Activated naive CD8-positive, alpha-beta T cell treated with anti-CD3 and anti-CD28 coated beads, Interleukin-2, amount 10 ng/mL, durations not matched to agents 7 days and 5 days (primary cell): ENCODE data around the gene TIPIN. TPM values are rescaled to one million over a fixed set of nuclear protein-coding genes. Genes with fewer than 3 reads are reported as not detected.

Experiments
- ATAC-seq: fragments of 150-1000 bp; cut with Tn5 transposase; one replicate; pipeline ENCODE4 v1.10.0; 2021; ENCODE audit warnings: low read depth, moderate library complexity
- POLR2A ChIA-PET: fragments of 350-600 bp; sonication (Branson Sonifier 250); formaldehyde crosslinking; loops from one replicate; lab custom pipeline; 2021; ENCODE audit warnings: antibody characterized with exemption; lab: Charles Lee
- DNase-seq: peaks from one replicate; pipeline ENCODE4 v3.0.0; 2021
- H3K27ac Mint-ChIP-seq: one replicate; pipeline ENCODE4 v1.8.0; 2022; ENCODE audit warnings: mild to moderate bottlenecking, mixed read lengths
- H3K27me3 Mint-ChIP-seq: one replicate; pipeline ENCODE4 v1.8.0; 2022; ENCODE audit warnings: mild to moderate bottlenecking, moderate library complexity, mixed read lengths
- H3K36me3 Mint-ChIP-seq: one replicate; pipeline ENCODE4 v1.8.0; 2021; ENCODE audit warnings: mild to moderate bottlenecking, mixed read lengths
- H3K4me1 Mint-ChIP-seq: one replicate; pipeline ENCODE4 v1.8.0; 2021; ENCODE audit warnings: mixed read lengths
- H3K4me3 Mint-ChIP-seq: one replicate; pipeline ENCODE4 v1.8.0; 2022; ENCODE audit warnings: mild to moderate bottlenecking, moderate library complexity, mixed read lengths
- H3K9me3 Mint-ChIP-seq: one replicate; pipeline ENCODE4 v1.8.0; 2021; ENCODE audit warnings: mixed read lengths
- total RNA-seq, 2 experiments: library from RNA; stranded (reverse); gene quantifications; one replicate each; pipeline ENCODE4 v1.2.3, GENCODE V29; 2021

The TIPIN gene, protein sequence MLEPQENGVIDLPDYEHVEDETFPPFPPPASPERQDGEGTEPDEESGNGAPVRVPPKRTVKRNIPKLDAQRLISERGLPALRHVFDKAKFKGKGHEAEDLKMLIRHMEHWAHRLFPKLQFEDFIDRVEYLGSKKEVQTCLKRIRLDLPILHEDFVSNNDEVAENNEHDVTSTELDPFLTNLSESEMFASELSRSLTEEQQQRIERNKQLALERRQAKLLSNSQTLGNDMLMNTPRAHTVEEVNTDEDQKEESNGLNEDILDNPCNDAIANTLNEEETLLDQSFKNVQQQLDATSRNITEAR
- total RNA-seq: 10 to 100 TPM; 29.5 to 31.3 TPM

DNA sequence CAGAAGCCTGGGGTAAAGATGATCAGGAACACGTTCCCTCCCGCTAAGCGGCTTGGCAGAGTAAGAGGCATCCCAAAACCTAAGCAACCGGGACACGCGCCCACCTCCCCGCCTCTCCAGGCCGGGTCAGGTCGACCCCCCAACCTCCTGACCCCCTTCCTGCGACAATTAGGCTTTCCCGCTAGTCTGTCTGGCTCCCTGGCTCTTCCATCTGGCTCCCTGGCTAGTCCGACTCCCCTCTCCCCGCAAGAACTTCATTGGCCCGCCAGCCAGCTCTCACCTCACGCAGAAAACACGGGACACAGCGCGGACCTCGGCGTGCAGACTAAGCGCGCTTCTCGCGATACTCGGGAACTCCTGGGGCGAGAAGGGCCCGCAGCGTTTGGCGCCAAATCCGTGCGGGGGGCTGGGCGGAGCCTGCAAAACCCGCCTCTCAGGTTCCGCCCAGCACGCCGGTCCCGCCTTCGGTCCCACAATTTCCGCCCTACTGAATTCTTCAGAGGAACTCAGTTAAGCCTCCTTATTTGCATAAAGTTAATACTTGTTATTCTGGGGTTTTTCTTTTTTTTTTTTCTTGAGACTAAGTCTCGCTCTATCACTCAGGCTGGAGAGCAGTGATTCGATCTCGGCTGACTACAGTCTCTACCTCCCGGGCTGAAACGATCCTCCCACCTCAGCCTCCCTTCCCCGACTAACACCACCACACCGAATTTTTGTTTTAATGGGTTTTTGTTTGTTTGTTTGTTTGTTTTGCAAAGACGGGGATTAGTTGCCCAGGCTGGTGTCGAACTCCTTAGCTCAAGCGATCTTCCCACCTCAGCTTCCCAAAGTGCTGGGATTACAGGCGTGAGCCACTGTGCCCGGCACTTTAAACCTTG lies at the start of gene TIPIN:
Gene TIPIN, minus strand, starts transcription at position 327 of the 878 bp plus-strand sequence. CDS start 3,738 bp downstream, outside the sequence.
- DNase-seq: peak; percentile 98
- POLR2A ChIA-PET: interaction anchor here (0.8 to 3.3 kb wide), 10 partner anchors 10 to 538 kb away, joined by 3 to 24 read pairs (median 4); partner anchors contain the start of genes MAP2K1, RPL4, SNAPC5 and ZWILCH
- peak within 1 kb of the TSS; percentile 100 for H3K27ac Mint-ChIP-seq
- H3K9me3 Mint-ChIP-seq: no peaks in the 10 kb centered on the region
- H3K4me3 Mint-ChIP-seq: peak within 1 kb of the TSS; percentile 100
- peaks cover 22% of the 10 kb centered on the region for H3K36me3 Mint-ChIP-seq
- H3K27me3 Mint-ChIP-seq: no peaks in the 10 kb centered on the region
- peaks cover 21% of the 10 kb centered on the region for H3K4me1 Mint-ChIP-seq
- peak; percentile 95 for ATAC-seq

DNA sequence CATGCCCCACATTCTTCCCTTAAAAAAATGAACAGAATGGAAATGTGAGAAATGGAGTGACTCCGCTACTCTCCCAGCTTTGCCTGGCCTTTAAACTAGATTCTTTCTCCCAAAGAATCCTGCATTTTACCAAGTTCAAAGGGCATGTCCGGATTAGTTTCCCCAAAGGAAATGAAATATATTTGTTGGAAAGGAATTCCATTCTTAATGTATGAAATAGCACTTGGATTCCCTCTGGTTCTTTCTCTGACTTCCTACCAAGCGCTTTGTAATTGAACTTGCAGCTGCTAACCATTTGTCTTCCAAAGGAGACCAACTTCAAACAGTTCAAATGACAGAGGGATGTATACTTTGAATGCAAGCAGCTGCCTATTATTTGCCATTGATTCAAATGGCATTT lies 49.1 kb upstream of the TIPIN start:
- Mint-ChIP-seq H3K27ac (no peak overlapping the region), H3K27me3 (no peaks in the 10 kb centered on the region), H3K4me1 (peaks cover 77% of the 10 kb centered on the region), H3K9me3 (no peaks in the 10 kb centered on the region), H3K4me3 (no peak overlapping the region), H3K36me3 (peaks cover 37% of the 10 kb centered on the region)
- DNase-seq: no peak
- POLR2A ChIA-PET: interaction anchor here (1.4 kb wide), 1 partner anchor 67 kb away, joined by 3 read pairs; no protein-coding TSS in a partner anchor
- ATAC-seq: no peak

GRCh38 chr15:66405007-66405406 lies 48.5 kb upstream of the TIPIN start:
- Mint-ChIP-seq H3K27me3 (no peaks in the 10 kb centered on the region), H3K4me3 (peak overlapping the region; percentile 68), H3K27ac (peak overlapping the region; percentile 1), H3K36me3 (peaks cover 35% of the 10 kb centered on the region), H3K9me3 (no peaks in the 10 kb centered on the region), H3K4me1 (peaks cover 78% of the 10 kb centered on the region)
- DNase-seq (no peak), ATAC-seq (no peak)
- POLR2A ChIA-PET: interaction anchor here (0.6 to 1.4 kb wide), 3 partner anchors 16 to 272 kb away, joined by 3 to 7 read pairs (median 3); no protein-coding TSS in a partner anchor

DNA sequence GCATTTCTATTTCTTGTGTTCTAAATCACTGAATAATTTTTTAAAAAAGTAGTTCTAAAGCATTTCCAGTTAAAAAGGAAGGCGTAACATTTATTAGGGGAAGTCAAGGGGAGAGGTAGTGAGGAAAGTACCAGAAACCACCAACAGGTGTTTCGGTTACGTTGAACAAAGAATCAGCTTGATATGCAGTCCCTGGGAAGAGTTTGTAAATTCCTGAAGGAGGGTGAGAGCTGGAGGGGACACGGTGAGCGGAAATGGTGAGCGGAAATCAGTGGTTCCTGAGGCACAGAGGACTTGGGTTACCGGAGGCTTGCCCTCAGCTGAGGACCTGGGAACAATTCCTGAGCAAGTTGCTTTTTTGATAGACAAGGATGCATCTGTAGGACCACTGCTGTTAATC lies 48.0 kb upstream of the TIPIN start:
- POLR2A ChIA-PET: interaction anchor here (0.6 to 2.0 kb wide), 4 partner anchors 16 to 272 kb away, joined by 3 to 7 read pairs (median 4); partner anchors contain the start of gene MAP2K1
- Mint-ChIP-seq H3K36me3 (peaks cover 32% of the 10 kb centered on the region), H3K27me3 (no peaks in the 10 kb centered on the region), H3K4me3 (peak overlapping the region; percentile 68), H3K4me1 (peaks cover 74% of the 10 kb centered on the region), H3K27ac (peak overlapping the region; percentile 1), H3K9me3 (no peaks in the 10 kb centered on the region)
- DNase-seq: no peak
- ATAC-seq: no peak

- Mint-ChIP-seq H3K4me1 (peaks cover 73% of the 10 kb centered on the region), H3K27me3 (no peaks in the 10 kb centered on the region), H3K27ac (no peak overlapping the region), H3K4me3 (peak overlapping the region; percentile 68), H3K9me3 (no peaks in the 10 kb centered on the region), H3K36me3 (peaks cover 33% of the 10 kb centered on the region)
- DNase-seq (no peak), ATAC-seq (no peak)
- POLR2A ChIA-PET: interaction anchor here (1.0 to 2.0 kb wide), 2 partner anchors 15 to 17 kb away, joined by 3 to 6 read pairs; partner anchors contain the start of gene MAP2K1
Observed at GRCh38 chr15:66404122-66404521, 47.6 kb upstream of the TIPIN start.

DNA sequence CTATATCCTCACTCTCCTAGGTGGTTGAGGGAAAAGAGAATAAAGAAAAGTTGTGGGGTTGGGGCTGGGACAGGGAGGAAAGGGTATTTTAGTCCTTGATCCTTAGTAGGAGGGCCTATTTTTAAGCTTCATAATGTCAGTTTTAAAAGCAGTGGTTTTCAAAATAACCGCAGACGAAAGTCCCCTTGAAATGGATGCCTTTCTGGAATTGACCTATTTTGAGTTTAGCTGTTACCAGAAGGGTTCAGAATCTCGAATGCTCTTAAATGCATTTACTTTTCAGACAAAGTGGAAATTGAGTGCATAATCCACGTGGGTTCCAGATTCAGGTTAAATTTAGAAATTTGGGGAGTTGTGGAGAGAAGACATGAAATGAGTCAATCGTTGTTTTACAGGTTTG lies 46.8 kb upstream of the TIPIN start:
- Mint-ChIP-seq H3K4me3 (no peak overlapping the region), H3K27ac (no peak overlapping the region), H3K27me3 (no peaks in the 10 kb centered on the region), H3K9me3 (no peaks in the 10 kb centered on the region), H3K4me1 (peaks cover 65% of the 10 kb centered on the region), H3K36me3 (peaks cover 27% of the 10 kb centered on the region)
- ATAC-seq (no peak), DNase-seq (no peak)
- POLR2A ChIA-PET: interaction anchor here (1.0 to 2.0 kb wide), 4 partner anchors 8 to 47 kb away, joined by 4 to 6 read pairs (median 6); partner anchors contain the start of genes MAP2K1 and TIPIN

GRCh38 chr15:66402761-66403284 lies 46.3 kb upstream of the TIPIN start:
- POLR2A ChIA-PET: interaction anchor here (1.0 to 2.0 kb wide), 5 partner anchors 8 to 46 kb away, joined by 4 to 7 read pairs (median 6); partner anchors contain the start of genes MAP2K1 and TIPIN
- Mint-ChIP-seq H3K9me3 (no peaks in the 10 kb centered on the region), H3K27me3 (no peaks in the 10 kb centered on the region), H3K4me1 (peaks cover 62% of the 10 kb centered on the region), H3K27ac (peak overlapping the region; percentile 43), H3K4me3 (peak overlapping the region; percentile 53), H3K36me3 (peaks cover 29% of the 10 kb centered on the region)
- no peak for DNase-seq
- ATAC-seq: no peak

GRCh38 chr15:66401130-66402021 lies 44.9 kb upstream of the TIPIN start:
- H3K4me1 Mint-ChIP-seq: peaks cover 56% of the 10 kb centered on the region
- DNase-seq: peak; percentile 53
- peak overlapping the region; percentile 84 for H3K4me3 Mint-ChIP-seq
- H3K27me3 Mint-ChIP-seq: no peaks in the 10 kb centered on the region
- H3K9me3 Mint-ChIP-seq: no peaks in the 10 kb centered on the region
- peak; percentile 74 for ATAC-seq
- peak overlapping the region; percentile 85 for H3K27ac Mint-ChIP-seq
- POLR2A ChIA-PET: interaction anchor here (0.6 to 1.7 kb wide), 9 partner anchors 9 to 103 kb away, joined by 3 to 13 read pairs (median 4); partner anchors contain the start of genes MAP2K1, RPL4, SNAPC5 and ZWILCH
- peaks cover 32% of the 10 kb centered on the region for H3K36me3 Mint-ChIP-seq

- peaks cover 54% of the 10 kb centered on the region for H3K4me1 Mint-ChIP-seq
- DNase-seq (no peak), ATAC-seq (no peak)
- no peaks in the 10 kb centered on the region for H3K9me3 Mint-ChIP-seq
- H3K27me3 Mint-ChIP-seq: no peaks in the 10 kb centered on the region
- POLR2A ChIA-PET: interaction anchor here (1.0 to 1.7 kb wide), 3 partner anchors 12 to 72 kb away, joined by 3 to 13 read pairs (median 3); partner anchors contain the start of gene MAP2K1
- peak overlapping the region; percentile 32 for H3K27ac Mint-ChIP-seq
- peaks cover 36% of the 10 kb centered on the region for H3K36me3 Mint-ChIP-seq
- H3K4me3 Mint-ChIP-seq: peak overlapping the region; percentile 1
Observed at GRCh38 chr15:66400351-66400774, 43.9 kb upstream of the TIPIN start.

- POLR2A ChIA-PET: interaction anchor here (1.0 kb wide), 1 partner anchor 11 kb away, joined by 3 read pairs; no protein-coding TSS in a partner anchor
- H3K4me3 Mint-ChIP-seq: no peak overlapping the region
- H3K27me3 Mint-ChIP-seq: no peaks in the 10 kb centered on the region
Observed at GRCh38 chr15:66399276-66399675, 42.8 kb upstream of the TIPIN start.

GRCh38 chr15:66394915-66395314 lies 38.4 kb upstream of the TIPIN start:
- Mint-ChIP-seq H3K9me3 (no peaks in the 10 kb centered on the region), H3K27me3 (no peaks in the 10 kb centered on the region), H3K4me1 (peaks cover 53% of the 10 kb centered on the region), H3K36me3 (peaks cover 51% of the 10 kb centered on the region), H3K4me3 (peak overlapping the region; percentile 33), H3K27ac (peak overlapping the region; percentile 46)
- DNase-seq: no peak
- ATAC-seq: no peak
- POLR2A ChIA-PET: no interaction called here

More at GRCh38 chr15:66399276-66399675, 42.8 kb upstream of the TIPIN start:
- Mint-ChIP-seq H3K4me1 (peaks cover 57% of the 10 kb centered on the region), H3K27ac (no peak overlapping the region), H3K36me3 (peaks cover 39% of the 10 kb centered on the region), H3K9me3 (no peaks in the 10 kb centered on the region)
- no peak for ATAC-seq
- no peak for DNase-seq

DNA sequence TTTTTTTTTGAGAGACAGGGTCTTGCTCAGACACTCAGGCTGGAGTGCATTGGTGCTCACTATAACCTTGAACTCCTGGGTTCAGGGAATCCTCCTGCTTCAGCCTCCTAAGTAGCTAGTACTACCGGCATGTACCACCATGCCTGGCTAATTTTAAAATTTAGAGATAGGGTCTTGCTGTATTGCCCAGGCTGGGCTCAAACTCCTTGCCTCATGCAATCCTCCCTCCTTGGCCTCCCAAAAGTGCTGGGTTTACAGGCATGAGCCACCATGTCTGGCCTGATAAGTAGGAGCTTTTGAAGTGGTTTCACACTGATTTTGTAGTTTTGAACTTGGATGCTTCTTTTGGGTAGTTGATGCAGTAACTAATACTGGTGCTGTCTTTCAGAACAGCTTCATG lies 38.0 kb upstream of the TIPIN start:
- POLR2A ChIA-PET: no interaction called here

More for the DNA sequence above, 38.0 kb upstream of the TIPIN start:
- Mint-ChIP-seq H3K27me3 (no peaks in the 10 kb centered on the region), H3K4me3 (peak overlapping the region; percentile 33), H3K4me1 (peaks cover 56% of the 10 kb centered on the region), H3K27ac (peak overlapping the region; percentile 46), H3K9me3 (no peaks in the 10 kb centered on the region), H3K36me3 (peaks cover 54% of the 10 kb centered on the region)
- DNase-seq (no peak), ATAC-seq (no peak)
